Astrocyte (in vitro differentiated cells and primary cell): ENCODE data around the gene AMER2. TPM values are rescaled to one million over a fixed set of nuclear protein-coding genes. Genes with fewer than 3 reads are reported as not detected.

Experiments used
- DNase-seq: peaks from one replicate; pipeline ENCODE4 v3.0.0-alpha.2; 2010; ENCODE audit warnings: low read depth
- FAIRE-seq: peaks from 2 replicates; lab custom pipeline; 2011; peaks lifted over from hg19 to GRCh38; lab: Jason Lieb, UNC
- H2AFZ ChIP-seq: 2 replicates; pipeline ENCODE4 v1.6.0; 2012; ENCODE audit warnings: low read depth, low read length, inconsistent platforms
- H3K27ac ChIP-seq: 2 replicates; pipeline ENCODE4 v1.5.1; 2011; ENCODE audit warnings: low read depth, low read length, inconsistent platforms
- H3K27me3 ChIP-seq: 2 replicates; pipeline ENCODE4 v1.6.0; 2011; ENCODE audit warnings: low read length, inconsistent platforms; ENCODE audit not compliant: insufficient read depth
- H3K36me3 ChIP-seq: 2 replicates; pipeline ENCODE4 v1.5.1; 2011; ENCODE audit warnings: low read length, inconsistent platforms; ENCODE audit not compliant: insufficient read depth
- H3K4me1 ChIP-seq: 2 replicates; pipeline ENCODE4 v1.5.1; 2011; ENCODE audit warnings: low read length, inconsistent platforms; ENCODE audit not compliant: insufficient read depth
- H3K4me2 ChIP-seq: 2 replicates; pipeline ENCODE4 v1.6.0; 2012; ENCODE audit warnings: low read length, inconsistent platforms
- H3K4me3 ChIP-seq: 2 replicates; pipeline ENCODE4 v1.5.1; 2011; ENCODE audit warnings: low read depth, mild to moderate bottlenecking, low read length, inconsistent platforms; ENCODE audit not compliant: insufficient read depth
- H3K79me2 ChIP-seq: 2 replicates; pipeline ENCODE4 v1.6.0; 2012; ENCODE audit warnings: mild to moderate bottlenecking, low read length, inconsistent platforms; ENCODE audit not compliant: insufficient read depth
- H3K9ac ChIP-seq: 2 replicates; pipeline ENCODE4 v1.6.0; 2012; ENCODE audit warnings: mild to moderate bottlenecking, low read length, inconsistent platforms
- H3K9me3 ChIP-seq: 2 replicates; pipeline ENCODE4 v1.5.1; 2012; ENCODE audit warnings: low read depth, mild to moderate bottlenecking, low read length, inconsistent platforms; ENCODE audit not compliant: insufficient read depth
- H4K20me1 ChIP-seq: 2 replicates; pipeline ENCODE4 v1.6.0; 2012; ENCODE audit warnings: low read length, inconsistent platforms; ENCODE audit not compliant: insufficient read depth
- H3K27ac Mint-ChIP-seq: one replicate; pipeline ENCODE4 v1.8.0; 2021; ENCODE audit warnings: mild to moderate bottlenecking, mixed read lengths; ENCODE audit not compliant: unreplicated experiment
- H3K27me3 Mint-ChIP-seq: one replicate; pipeline ENCODE4 v1.8.0; 2021; ENCODE audit warnings: low read depth, mixed read lengths; ENCODE audit not compliant: unreplicated experiment
- H3K36me3 Mint-ChIP-seq: one replicate; pipeline ENCODE4 v1.8.0; 2021; ENCODE audit warnings: low read depth, mixed read lengths; ENCODE audit not compliant: unreplicated experiment
- H3K4me1 Mint-ChIP-seq: one replicate; pipeline ENCODE4 v1.8.0; 2021; ENCODE audit warnings: low read depth, mixed read lengths; ENCODE audit not compliant: unreplicated experiment
- H3K4me3 Mint-ChIP-seq: one replicate; pipeline ENCODE4 v1.8.0; 2021; ENCODE audit warnings: mild to moderate bottlenecking, moderate library complexity, mixed read lengths; ENCODE audit not compliant: unreplicated experiment
- H3K9me3 Mint-ChIP-seq: one replicate; pipeline ENCODE4 v1.8.0; 2021; ENCODE audit warnings: mild to moderate bottlenecking, mixed read lengths; ENCODE audit not compliant: unreplicated experiment
- CTCF ChIP-seq: IDR thresholded peaks from 2 replicates; pipeline ENCODE4 v1.5.1; 2011; ENCODE audit warnings: low read depth, mild to moderate bottlenecking, inconsistent platforms, low read length, moderate library complexity; ENCODE audit not compliant: insufficient read depth
- EZH2 ChIP-seq: IDR thresholded peaks from 2 replicates; pipeline ENCODE4 v1.6.1; 2012; ENCODE audit warnings: mild to moderate bottlenecking, low read length, inconsistent platforms; ENCODE audit not compliant: insufficient read depth
- total RNA-seq: library from RNA; stranded (reverse); gene quantifications from 2 replicates; pipeline ENCODE4 v1.2.1, GENCODE V29; 2021

The AMER2 gene
- total RNA-seq, 1 donor from 2014 or later, result 0.02 TPM

GRCh38 chr13:25175026-25175425 lies 2.9 kb upstream of the AMER2 start:
- H3K4me3 Mint-ChIP-seq, result no peak overlapping the region
- H3K27me3 ChIP-seq, result peaks cover 33% of the 10 kb centered on the region
- H3K4me1 Mint-ChIP-seq, result peaks cover 3% of the 10 kb centered on the region
- H2AFZ ChIP-seq, result no peak overlapping the region
- peaks cover 25% of the 10 kb centered on the region for H3K9me3 Mint-ChIP-seq
- H3K4me3 ChIP-seq, result no peak overlapping the region
- DNase-seq (no peak), FAIRE-seq (no peak)
- H4K20me1 ChIP-seq, result no peaks in the 10 kb centered on the region
- no peak overlapping the region for H3K27ac ChIP-seq
- H3K9me3 ChIP-seq, result no peaks in the 10 kb centered on the region
- peaks cover 10% of the 10 kb centered on the region for H3K4me1 ChIP-seq
- no peaks in the 10 kb centered on the region for H3K79me2 ChIP-seq
- no peak for TF ChIP-seq CTCF
- TF ChIP-seq EZH2, result no peak
- no peak overlapping the region for H3K4me2 ChIP-seq
- peaks cover 5% of the 10 kb centered on the region for H3K36me3 Mint-ChIP-seq
- H3K9ac ChIP-seq, result no peak overlapping the region
- no peaks in the 10 kb centered on the region for H3K36me3 ChIP-seq
- H3K27ac Mint-ChIP-seq, result no peak overlapping the region
- peaks cover 43% of the 10 kb centered on the region for H3K27me3 Mint-ChIP-seq

- H2AFZ ChIP-seq, result no peak overlapping the region
- no peaks in the 10 kb centered on the region for H3K36me3 ChIP-seq
- no peak overlapping the region for H3K27ac ChIP-seq
- no peak for TF ChIP-seq EZH2
- TF ChIP-seq CTCF, result no peak
- no peak overlapping the region for H3K9ac ChIP-seq
- no peak overlapping the region for H3K4me3 ChIP-seq
- H3K36me3 Mint-ChIP-seq, result peaks cover 5% of the 10 kb centered on the region
- no peak overlapping the region for H3K27ac Mint-ChIP-seq
- no peaks in the 10 kb centered on the region for H4K20me1 ChIP-seq
- no peaks in the 10 kb centered on the region for H3K9me3 ChIP-seq
- H3K27me3 Mint-ChIP-seq, result peaks cover 50% of the 10 kb centered on the region
- no peaks in the 10 kb centered on the region for H3K79me2 ChIP-seq
- peaks cover 40% of the 10 kb centered on the region for H3K27me3 ChIP-seq
- peaks cover 10% of the 10 kb centered on the region for H3K4me1 ChIP-seq
- FAIRE-seq (no peak), DNase-seq (no peak)
- peaks cover 21% of the 10 kb centered on the region for H3K9me3 Mint-ChIP-seq
- H3K4me2 ChIP-seq, result no peak overlapping the region
- H3K4me1 Mint-ChIP-seq, result peaks cover 2% of the 10 kb centered on the region
- H3K4me3 Mint-ChIP-seq, result no peak overlapping the region
Measured at GRCh38 chr13:25174304-25174703, 2.2 kb upstream of the AMER2 start.

DNA sequence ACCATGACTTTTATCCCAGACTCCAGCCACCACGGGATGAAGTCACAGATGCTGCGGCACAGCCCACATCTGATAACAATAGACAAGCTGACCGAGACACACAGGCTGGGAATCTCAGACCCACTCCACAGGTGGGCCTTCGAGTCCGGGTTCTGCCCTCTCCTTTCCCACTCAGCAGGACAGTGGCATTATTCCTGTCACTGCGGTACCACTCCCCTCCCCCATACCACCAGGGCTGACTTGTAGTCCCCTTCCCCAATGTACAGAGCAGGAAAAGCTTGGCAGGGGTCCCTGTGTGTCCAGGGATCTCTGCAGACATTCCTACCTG lies 179 bp upstream of the AMER2 start:
- no peak overlapping the region for H3K9ac ChIP-seq
- FAIRE-seq (no peak), DNase-seq (no peak)
- H3K27me3 ChIP-seq, result peaks cover 47% of the 10 kb centered on the region
- no peak overlapping the region for H2AFZ ChIP-seq
- H4K20me1 ChIP-seq, result no peaks in the 10 kb centered on the region
- peaks cover 10% of the 10 kb centered on the region for H3K4me1 ChIP-seq
- Mint-ChIP-seq H3K9me3 (peaks cover 17% of the 10 kb centered on the region), H3K36me3 (peaks cover 2% of the 10 kb centered on the region), H3K27me3 (peaks cover 53% of the 10 kb centered on the region), H3K4me1 (peaks cover 2% of the 10 kb centered on the region), H3K4me3 (no peak overlapping the region), H3K27ac (no peak overlapping the region)
- no peaks in the 10 kb centered on the region for H3K9me3 ChIP-seq
- no peak overlapping the region for H3K27ac ChIP-seq
- TF ChIP-seq CTCF (no peak), EZH2 (no peak)
- H3K4me3 ChIP-seq, result no peak overlapping the region
- H3K79me2 ChIP-seq, result no peaks in the 10 kb centered on the region
- no peak overlapping the region for H3K4me2 ChIP-seq
- H3K36me3 ChIP-seq, result no peaks in the 10 kb centered on the region
